ENCODE results near the gene ARSJ.
A peak's percentile ranks its signal among the peaks of the same experiment; 100 is the strongest.

The ARSJ gene

DNA sequence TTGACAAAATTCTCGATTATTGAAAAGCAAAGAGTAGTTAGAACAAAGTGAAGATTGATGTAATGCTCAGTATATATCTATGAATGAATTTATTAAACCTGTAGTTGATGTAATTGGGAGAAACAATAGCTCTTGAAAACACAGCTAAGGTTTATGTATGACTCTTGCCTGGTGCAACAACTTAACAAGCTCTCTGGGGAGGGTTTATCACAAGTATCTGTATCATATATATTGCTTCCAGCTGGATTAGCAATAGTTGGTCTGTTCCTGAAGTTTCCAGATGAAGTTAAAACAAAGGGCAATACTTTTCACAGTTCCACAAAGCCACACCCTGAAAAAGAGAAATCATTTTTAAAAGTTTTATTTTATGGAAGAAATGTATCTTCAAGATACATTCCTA is 91.4 kb downstream of the ARSJ start:
- no peak for DNase-seq

DNA sequence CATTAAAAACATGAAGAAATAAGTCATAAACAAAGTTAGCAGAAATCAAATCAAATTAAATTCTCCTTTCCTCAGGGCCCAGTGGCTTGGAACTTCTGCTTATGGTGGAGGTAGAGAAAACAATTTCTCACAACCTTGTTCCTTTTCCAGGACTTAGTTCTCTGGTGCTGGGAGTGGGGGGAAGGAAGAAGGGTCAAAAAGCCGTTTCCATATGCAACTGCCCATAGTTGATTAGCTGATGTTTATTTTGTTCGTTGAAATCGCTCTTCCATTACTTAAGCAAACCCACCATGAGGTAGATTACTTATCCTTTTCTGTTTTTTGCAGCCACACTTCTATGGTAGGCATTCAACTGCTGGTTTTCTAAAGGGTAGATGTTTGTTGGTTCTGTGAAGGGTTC is 94.2 kb downstream of the ARSJ start:
- no peak for DNase-seq

DNA sequence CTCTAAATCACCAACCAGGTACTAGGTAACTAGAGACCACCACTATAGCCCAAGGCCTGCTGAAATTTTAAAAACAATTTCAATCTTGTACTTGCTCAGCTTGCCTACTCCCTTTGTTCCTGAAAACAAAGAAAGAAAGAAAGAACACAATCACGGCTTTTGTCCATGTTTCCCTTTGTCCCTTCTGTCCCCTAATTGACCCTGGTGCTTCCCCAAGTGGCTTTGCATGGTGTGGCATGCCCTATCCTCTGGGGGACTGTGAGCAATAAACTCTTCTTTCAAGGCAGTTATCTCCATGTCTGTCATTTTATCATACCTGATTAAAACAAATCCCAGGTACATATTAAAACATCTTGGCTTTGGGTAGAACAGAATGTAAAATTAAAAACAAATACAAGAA is 94.8 kb downstream of the ARSJ start:
- DNase-seq: peak; percentile 34

DNA sequence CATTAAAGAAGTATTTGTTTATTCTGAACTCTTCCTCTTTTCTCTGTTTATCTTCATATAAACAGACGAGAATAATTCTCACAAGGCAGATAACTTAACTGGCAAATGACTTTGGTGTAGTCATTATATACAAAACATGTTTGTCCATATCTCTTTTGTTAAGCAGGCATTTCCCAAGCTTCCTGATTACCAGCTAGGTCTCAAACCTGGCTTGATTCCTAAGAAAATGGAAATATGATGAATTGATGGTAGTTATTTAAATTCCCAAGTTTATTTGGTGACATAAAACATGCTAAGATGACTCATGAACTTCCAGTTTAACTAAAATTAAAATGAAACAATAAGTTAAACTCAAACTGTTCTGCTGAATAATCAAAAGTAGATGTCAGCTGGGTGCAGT is 96.8 kb downstream of the ARSJ start:
- DNase-seq: no peak

DNA sequence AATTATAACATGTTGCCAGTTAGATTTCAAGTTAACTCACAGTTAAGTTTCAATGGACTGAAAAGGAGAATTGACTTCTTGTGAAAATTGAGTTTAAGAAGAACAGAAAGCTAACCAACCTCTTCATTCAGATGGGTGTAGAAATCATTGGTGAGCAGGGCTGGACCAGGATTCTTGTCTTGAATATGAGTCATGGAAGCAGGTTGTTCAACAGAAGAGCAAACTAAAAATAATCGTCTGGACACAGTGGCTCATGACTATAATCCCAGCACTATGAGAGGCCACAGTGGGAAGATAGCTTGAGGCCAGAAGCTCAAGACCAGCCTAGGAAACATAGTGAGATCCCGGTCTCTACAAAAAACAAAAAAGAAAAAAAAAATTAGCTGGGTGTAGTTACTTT is 98.2 kb downstream of the ARSJ start:
- DNase-seq: no peak

DNA sequence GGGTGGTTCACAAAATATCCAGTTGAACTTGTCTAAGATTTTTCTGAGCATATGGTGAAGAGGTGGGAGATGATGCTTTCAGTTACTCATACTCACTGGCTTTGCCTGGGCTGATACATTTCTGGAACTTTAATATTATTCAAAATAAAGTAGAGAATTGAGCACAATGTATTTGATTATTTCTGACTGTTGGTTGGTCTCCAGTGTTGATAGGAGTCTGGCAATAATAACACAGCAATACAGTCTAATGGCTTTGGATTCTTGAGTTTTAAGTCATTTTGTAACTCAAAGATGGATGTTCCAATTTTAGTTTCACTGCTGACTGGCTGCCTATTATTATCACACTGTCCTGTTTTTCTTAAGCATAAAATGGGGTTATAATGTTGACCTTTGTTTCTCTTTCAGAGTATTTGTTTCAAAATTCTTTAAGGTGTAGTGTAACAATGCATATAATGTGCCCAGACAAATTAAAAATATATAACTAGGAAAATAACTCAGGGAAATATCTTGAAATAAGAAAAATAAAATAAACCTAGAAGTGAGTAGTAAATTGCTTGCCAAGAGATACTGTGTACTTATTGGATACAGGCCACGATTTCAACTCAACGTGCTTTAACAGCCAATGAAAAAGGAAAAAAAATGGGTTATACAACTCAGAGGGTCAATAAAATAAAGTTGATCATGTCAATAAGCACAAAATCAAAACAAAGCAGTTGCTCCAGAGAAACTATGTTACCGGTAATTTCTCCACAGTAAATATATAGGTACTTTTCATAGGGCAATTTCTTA is 99.0 kb downstream of the ARSJ start:
- peak; percentile 3 for DNase-seq

DNA sequence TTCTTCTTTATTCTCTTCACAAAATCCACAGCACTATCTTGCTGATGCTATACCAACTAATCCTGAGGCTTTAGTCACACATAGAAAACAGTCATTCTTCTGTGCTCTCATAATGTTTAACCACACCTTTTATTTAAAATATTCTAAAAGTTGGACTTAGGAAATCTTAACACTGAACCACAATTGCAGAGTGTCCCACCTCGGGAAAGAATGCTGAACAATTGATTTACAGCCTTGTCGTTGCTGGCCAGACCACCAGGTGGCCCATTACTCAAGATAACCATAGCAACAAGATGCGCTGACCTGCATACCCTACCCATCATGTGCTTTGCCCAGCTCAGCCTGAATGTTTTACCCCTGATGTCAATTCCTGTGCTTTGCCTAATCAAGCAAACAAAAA is 100.8 kb downstream of the ARSJ start:
- DNase-seq: peak; percentile 71

DNA sequence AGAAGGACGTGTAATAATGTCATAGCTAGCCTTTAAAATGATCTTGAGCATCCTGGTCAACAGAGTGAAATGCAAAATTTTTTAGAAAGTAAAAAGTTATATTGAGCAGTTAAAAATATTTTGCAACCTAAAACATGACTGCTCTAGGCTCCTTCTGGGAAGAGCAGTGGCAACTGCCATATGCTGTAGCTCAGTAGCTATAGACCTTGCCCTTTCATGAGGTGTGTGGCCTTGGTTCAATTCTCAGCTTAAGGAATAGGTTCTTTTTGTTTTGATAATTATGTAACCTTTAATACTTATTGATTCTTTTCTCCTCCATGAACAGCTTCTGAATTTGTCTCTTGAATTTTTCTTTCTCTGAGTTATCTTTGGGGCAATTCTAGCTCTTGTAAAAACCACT is 105.0 kb downstream of the ARSJ start:
- DNase-seq: no peak

DNA sequence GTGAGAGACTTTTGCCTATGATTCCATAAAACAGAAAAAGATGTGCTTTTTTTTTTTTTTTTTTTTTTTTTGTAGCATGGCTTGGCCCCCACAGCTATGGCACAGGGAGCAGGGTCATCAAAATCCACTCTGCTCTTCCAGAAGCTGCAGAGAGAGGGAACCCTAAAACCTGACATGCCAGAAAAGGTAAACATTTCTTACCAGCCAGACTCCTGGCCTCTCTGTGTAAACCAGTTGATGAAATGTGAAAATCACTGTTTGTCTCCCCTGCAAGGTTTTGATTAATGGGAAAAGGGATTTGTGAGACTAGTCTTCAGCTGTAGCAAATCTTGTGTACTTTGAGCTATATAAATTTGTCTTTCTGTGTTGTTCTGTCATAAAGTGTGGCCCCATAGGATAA is 105.9 kb downstream of the ARSJ start:
- no peak for DNase-seq

DNA sequence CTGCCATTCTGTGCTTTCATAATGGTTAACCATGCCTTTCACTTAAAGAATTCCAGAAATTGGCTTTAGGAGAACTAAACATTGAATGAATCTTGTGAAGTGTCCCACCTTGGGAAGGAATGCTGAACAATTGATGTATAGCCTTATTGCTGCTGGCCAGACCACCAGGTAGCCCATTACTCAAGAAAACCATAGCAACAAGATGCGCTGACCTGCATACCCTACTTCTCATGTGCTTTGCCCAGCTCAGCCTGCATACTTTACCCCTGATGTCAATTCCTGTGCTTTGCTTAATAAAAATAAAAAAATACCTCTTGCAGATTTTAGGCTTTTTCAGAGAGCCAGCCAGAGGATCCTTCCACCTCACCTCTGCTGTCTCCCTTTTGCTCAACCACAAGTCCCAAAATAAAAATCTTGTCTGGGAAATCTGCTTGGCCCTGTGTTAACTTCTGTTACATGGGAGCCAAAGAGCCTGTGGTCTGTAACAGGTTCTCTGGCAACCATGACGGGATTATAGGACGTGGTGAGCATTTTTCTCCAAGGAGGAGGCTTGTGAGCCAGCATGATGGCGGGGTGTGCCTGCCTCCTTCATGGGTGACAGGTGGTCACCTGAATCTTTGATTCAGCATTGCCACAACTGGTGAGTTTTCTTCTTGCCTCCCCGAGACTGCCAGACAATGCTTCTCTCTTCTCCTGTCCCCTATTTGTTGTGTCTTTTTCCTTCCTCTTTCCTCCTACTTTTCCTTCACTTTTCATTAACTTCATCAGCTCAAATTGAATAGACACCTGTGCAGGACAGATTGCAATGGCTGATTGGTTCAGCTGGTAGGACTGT is 106.8 kb downstream of the ARSJ start:
- no peak for DNase-seq

DNA sequence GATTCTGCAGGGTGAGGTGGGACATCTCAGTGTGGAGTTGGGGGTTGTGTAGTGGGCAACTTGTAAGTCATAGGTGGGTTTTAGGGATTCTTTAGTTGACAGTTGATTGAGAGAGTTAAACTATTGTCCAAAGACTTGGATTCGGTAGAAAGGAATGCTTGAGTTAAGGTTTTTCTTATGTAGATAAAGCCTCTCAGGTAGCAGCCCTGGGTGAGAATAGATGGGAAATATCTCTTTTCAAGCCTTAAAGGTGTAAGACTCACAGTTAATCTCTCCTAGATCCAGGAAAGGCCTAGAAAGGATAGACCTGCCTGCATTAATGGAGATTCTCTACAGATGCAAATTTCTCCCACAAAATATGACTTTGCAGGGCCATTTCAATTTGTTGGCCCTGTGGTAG is 108.4 kb downstream of the ARSJ start:
- DNase-seq: no peak

DNA sequence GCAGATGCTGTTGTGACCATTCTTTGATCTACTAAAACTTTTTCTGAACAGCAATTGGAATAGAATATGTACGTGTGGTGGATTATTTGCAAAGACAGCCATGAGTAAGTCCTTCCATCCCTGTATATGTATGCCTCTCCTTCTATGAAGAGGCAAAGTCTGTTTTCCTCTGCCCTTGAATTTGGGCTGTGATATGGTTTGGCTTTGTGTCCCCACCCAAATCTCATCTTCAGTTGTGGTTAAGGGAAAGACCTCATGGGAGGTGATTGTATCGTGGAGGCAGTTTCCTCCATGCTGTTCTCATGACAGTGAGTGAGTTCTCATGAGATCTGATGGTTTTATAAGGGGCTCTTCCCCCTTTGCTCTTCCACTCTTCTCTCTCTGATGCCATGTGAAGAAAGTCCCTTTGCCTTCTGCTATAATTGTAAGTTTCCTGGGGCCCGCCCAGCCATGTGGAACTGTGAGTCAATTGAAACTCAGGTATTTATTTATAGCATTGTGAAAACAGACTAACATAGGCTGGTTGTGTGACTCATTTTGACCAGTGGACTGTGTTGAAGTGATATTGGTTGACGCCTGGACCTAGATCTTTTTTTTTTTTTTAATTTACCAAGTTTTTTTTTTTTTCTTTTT is 109.6 kb downstream of the ARSJ start:
- DNase-seq: no peak

DNA sequence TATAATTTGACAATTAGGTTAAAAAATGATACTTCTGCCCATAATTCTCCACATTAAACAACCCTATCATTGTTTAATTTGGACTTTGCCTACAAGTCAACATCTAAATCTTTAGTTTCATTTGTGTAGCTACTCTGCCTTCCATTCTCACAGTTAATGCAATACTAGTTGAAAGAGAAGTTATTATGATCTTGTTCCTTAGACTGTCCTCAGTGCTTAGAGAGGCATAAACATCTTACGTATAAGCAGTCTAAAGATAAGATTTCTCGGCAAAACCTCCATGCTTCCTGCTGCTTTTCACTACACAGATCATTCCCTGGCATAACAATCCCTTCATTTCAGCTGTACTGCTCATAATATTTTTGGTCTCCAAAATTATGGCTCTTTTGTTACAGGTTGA is 112.8 kb downstream of the ARSJ start:
- no peak for DNase-seq

DNA sequence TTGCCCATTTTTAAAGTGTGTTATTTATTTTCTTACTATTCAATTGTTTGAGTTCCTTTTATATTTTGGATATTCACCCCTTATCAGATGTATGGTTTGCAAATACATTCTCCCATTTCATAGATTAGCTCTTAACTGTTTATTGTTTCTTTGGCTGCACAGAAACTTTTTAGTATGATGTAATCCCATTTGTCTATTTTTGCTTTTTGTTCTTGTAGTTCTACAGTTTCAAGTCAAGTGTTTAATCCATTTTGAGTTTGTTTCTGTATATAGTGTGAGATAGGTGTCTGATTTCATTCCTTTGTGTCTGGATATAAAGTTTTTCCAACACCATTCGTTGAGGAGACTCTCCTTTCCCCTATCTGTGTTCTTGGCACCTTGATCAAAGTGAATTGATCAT is 120.5 kb downstream of the ARSJ start:
- no peak for DNase-seq

DNA sequence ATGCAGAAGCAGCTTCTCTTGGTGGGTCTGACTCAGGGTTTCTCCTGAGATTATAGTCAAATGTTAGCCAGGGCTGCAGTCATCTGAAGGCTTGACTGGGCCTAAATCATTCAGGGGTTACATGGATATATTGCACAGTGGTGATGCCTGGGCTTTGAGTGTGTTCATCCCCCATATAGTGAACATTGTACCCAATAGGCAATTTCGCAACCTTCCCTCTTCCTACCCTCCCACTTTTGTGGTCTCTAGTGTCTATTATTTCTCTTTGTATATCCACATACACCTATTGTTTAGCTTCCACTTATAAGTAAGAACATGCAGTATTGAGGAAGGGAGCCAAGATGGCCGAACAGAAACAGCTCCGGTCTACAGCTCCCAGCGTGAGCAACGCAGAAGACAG is 127.6 kb downstream of the ARSJ start:
- no peak for DNase-seq
